ENCODE measurements around the gene ASB2. TPM values are rescaled to one million over a fixed set of nuclear protein-coding genes. Genes with fewer than 3 reads are reported as not detected.

ASB2 gene
- polyA plus RNA-seq, 1 of the 3 experiments (the other 2 are of a cell fraction): 0.15 TPM

DNA sequence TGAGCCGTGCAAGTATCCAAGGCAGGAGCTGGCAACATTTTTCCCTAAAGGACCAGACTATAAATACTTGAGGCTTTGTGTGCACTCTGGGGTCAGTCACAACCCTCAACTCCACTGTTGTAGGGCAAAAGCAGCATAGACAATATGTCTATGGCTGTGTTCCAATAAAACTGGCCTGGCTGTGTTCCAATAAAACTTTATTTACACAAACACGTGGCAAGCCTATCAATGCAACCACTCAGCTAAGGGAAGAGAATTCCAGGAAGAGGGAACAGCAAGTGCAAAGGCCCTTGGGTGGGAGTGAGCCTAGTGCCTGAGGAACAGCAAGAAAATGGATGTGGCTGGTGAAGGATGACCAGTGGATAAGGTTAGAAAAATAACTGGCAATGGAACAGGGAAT, 60.6 kb downstream of the ASB2 start:
- Histone ChIP-seq H3K4me3 (ENCODE audit: low read depth in 2 of 2, low read length in 1 of 2) (no peak overlapping the region), H4K20me1 (ENCODE audit: insufficient read depth) (no peaks in the 10 kb centered on the region), H3K36me3 (replicated peaks in 1 of 2; ENCODE audit: control insufficient read depth in 1 of 2, insufficient read depth in 2 of 2, low read length in 1 of 2) (no peaks in the 10 kb centered on the region), H3K9ac (no peak overlapping the region), H3K4me2 (no peak overlapping the region), H3K9me3 (no peaks in the 10 kb centered on the region), H3F3A (replicated peaks; ENCODE audit: insufficient read depth) (no peaks in the 10 kb centered on the region), H3K79me2 (ENCODE audit: insufficient read depth) (no peaks in the 10 kb centered on the region), H3K4me1 (ENCODE audit: control insufficient read depth in 1 of 2, insufficient read depth in 2 of 2, low read depth in 1 of 2, low read length in 1 of 2) (no peaks in the 10 kb centered on the region), H3K9me2 (no peaks in the 10 kb centered on the region), H3K27me3 (ENCODE audit: insufficient read depth) (no peaks in the 10 kb centered on the region), H3K27ac (ENCODE audit: low read depth in 2 of 2, low read length in 1 of 2) (no peak overlapping the region), H2AFZ (ENCODE audit: low read depth) (no peak overlapping the region)
- TF ChIP-seq, protein P1, sequence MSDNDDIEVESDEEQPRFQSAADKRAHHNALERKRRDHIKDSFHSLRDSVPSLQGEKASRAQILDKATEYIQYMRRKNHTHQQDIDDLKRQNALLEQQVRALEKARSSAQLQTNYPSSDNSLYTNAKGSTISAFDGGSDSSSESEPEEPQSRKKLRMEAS (IDR thresholded peaks at IDR 0.05; ENCODE audit: low read depth): no peak
- TF ChIP-seq ZBTB33 (IDR thresholded peaks at IDR 0.05; ENCODE audit: borderline replicate concordance, low read depth): no peak
- TF ChIP-seq TAF1 (IDR thresholded peaks at IDR 0.05; ENCODE audit: borderline replicate concordance, low read depth, low read length): no peak
- no peak for TF ChIP-seq MEF2A (IDR thresholded peaks at IDR 0.05; ENCODE audit: borderline replicate concordance, low read depth)
- no peak for TF ChIP-seq USF1 (IDR thresholded peaks at IDR 0.05; ENCODE audit: borderline replicate concordance, low read depth)
- TF ChIP-seq POLR2AphosphoS5 (IDR thresholded peaks at IDR 0.05; ENCODE audit: low read depth, low read length): no peak
- no peak for TF ChIP-seq EZH2phosphoT487 (IDR thresholded peaks at IDR 0.05; ENCODE audit: borderline replicate concordance, low read depth)
- TF ChIP-seq NRF1 (IDR thresholded peaks at IDR 0.05; ENCODE audit: low read depth, low read length): no peak
- no peak for TF ChIP-seq FOXM1 (IDR thresholded peaks at IDR 0.05; ENCODE audit: low read depth)
- no peak for TF ChIP-seq TCF12 (IDR thresholded peaks at IDR 0.05)
- TF ChIP-seq, protein P2, sequence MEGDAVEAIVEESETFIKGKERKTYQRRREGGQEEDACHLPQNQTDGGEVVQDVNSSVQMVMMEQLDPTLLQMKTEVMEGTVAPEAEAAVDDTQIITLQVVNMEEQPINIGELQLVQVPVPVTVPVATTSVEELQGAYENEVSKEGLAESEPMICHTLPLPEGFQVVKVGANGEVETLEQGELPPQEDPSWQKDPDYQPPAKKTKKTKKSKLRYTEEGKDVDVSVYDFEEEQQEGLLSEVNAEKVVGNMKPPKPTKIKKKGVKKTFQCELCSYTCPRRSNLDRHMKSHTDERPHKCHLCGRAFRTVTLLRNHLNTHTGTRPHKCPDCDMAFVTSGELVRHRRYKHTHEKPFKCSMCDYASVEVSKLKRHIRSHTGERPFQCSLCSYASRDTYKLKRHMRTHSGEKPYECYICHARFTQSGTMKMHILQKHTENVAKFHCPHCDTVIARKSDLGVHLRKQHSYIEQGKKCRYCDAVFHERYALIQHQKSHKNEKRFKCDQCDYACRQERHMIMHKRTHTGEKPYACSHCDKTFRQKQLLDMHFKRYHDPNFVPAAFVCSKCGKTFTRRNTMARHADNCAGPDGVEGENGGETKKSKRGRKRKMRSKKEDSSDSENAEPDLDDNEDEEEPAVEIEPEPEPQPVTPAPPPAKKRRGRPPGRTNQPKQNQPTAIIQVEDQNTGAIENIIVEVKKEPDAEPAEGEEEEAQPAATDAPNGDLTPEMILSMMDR (IDR thresholded peaks at IDR 0.05): no peak
- TF ChIP-seq JUND (IDR thresholded peaks at IDR 0.05): no peak
- no peak for TF ChIP-seq SMC3 (IDR thresholded peaks at IDR 0.05; ENCODE audit: low read depth, low read length)
- CTCF ChIA-PET: interaction anchor here (1.4 to 1.7 kb wide), 2 partner anchors 12 to 24 kb away, joined by 3 to 8 read pairs; no protein-coding TSS in a partner anchor
- POLR2A ChIA-PET: no interaction called here
- 20% methylated on average over 2 of the region's 2 CpGs for WGBS (ENCODE audit: low lambda C conversion rate)
- no peak for DNase-seq

All from SK-N-SH (cell line).